NCI-H146 (cell line): ENCODE results near the gene SARDH.
"Not testable (repeated sequence)": the region's sequence is repeated elsewhere in the genome, so short reads cannot be mapped to it uniquely, and the experiment has no call there.

Source experiments
- DNase-seq: peaks from one replicate; lab custom pipeline; 2025; lab: John Stamatoyannopoulos, UW

SARDH gene

GRCh38 chr9:133632806-133633680 lies 105.1 kb downstream of the SARDH start:
- peak; percentile 88 for DNase-seq

- DNase-seq, result no peak
Observed at GRCh38 chr9:133631111-133631510, 107.0 kb downstream of the SARDH start.

- peak; percentile 30 for DNase-seq
Observed at GRCh38 chr9:133629221-133630110, 108.7 kb downstream of the SARDH start.

GRCh38 chr9:133628766-133629165 lies 109.4 kb downstream of the SARDH start:
- DNase-seq, result no peak

- DNase-seq, result no peak
Observed at GRCh38 chr9:133627341-133627740, 110.8 kb downstream of the SARDH start.

- not testable (repeated sequence) for DNase-seq
Observed at GRCh38 chr9:133626008-133626407, 112.1 kb downstream of the SARDH start.

GRCh38 chr9:133622555-133622954 lies 115.6 kb downstream of the SARDH start:
- peak; percentile 70 for DNase-seq

- peak; percentile 68 for DNase-seq
Observed at GRCh38 chr9:133621725-133622267, 116.4 kb downstream of the SARDH start.

GRCh38 chr9:133619791-133620190 lies 118.4 kb downstream of the SARDH start:
- no peak for DNase-seq

GRCh38 chr9:133618726-133619125 lies 119.4 kb downstream of the SARDH start:
- no peak for DNase-seq

GRCh38 chr9:133616643-133617405 lies 121.3 kb downstream of the SARDH start:
- no peak for DNase-seq

GRCh38 chr9:133615606-133616188 lies 122.5 kb downstream of the SARDH start:
- no peak for DNase-seq

- DNase-seq, result peak; percentile 14
Observed at GRCh38 chr9:133615186-133615585, 123.0 kb downstream of the SARDH start.

GRCh38 chr9:133614678-133615077 lies 123.5 kb downstream of the SARDH start:
- no peak for DNase-seq

GRCh38 chr9:133614056-133614455 lies 124.1 kb downstream of the SARDH start:
- no peak for DNase-seq
